NCI-H1436 treated with DMSO at 0.1 percent for 48 hours (cell line): Measurements from ENCODE around the gene CAMK2B.

Source experiments
- DNase-seq: peaks from one replicate; lab custom pipeline; 2025; lab: John Stamatoyannopoulos, UW

Gene CAMK2B

DNA sequence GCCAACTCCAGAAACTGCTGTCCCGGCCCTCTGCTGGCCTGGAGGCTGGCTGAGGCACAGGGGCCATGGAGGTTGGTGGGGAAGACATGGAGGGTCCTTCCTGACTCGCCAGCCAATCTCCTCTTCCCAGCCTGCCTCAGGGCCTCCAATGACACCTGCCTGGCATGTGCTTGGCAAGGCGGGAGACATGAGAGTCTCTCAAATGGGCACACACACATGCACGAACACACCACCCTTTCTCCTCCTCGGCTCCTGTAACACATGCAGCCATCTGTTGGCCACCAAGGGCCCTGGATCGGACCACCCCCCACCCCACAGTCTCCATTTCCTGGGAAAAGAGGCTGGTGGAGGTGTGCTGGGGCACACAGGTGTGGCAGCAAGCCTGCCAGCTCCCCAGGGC, 68.2 kb downstream of the CAMK2B start:
- DNase-seq: no peak

GRCh38 chr7:44256459-44256858, 68.9 kb downstream of the CAMK2B start:
- DNase-seq: no peak

DNA sequence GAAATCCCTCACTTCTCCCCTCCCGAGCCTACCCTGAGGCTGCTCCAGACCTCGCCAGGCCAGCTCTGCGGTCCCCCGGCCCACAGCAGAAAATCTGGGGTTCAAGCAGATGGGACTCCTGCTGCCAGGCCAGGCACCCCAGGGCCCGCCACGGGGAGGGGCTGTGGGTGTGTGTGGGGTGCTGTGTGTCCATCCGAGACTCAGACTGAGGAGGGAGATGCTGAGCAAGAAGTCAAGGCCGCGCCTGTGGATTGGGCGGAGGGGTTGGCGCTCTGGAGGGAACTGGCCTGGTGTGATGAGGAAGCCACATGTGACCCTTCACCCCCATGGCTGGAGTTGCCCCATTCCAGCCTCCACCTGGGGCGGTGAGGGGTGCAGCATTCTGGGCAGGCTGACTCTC, 73.5 kb downstream of the CAMK2B start:
- no peak for DNase-seq

DNA sequence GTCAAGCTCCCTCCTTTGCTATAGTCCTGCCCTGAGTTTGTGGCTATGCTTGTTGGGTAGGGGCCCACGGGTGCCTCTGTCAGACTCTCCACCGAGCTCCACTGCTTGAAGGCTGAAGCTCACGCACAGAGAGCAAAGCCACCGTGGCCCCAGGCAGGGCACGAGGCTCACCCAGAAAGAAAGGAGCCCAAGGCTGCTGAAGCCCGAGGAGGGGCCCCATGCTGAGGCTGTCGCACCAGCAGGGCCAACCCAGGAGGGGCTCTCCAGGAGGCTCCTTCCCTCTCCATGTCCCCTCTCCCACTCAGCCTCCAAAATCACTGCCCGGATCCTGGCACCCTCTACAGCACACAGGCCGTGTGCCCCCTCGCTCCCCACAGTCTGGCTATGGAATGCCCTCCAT, 74.1 kb downstream of the CAMK2B start:
- DNase-seq: no peak

- DNase-seq: no peak
These were observed 75.7 kb downstream of the CAMK2B start for GRCh38 chr7:44249639-44250234.

DNA sequence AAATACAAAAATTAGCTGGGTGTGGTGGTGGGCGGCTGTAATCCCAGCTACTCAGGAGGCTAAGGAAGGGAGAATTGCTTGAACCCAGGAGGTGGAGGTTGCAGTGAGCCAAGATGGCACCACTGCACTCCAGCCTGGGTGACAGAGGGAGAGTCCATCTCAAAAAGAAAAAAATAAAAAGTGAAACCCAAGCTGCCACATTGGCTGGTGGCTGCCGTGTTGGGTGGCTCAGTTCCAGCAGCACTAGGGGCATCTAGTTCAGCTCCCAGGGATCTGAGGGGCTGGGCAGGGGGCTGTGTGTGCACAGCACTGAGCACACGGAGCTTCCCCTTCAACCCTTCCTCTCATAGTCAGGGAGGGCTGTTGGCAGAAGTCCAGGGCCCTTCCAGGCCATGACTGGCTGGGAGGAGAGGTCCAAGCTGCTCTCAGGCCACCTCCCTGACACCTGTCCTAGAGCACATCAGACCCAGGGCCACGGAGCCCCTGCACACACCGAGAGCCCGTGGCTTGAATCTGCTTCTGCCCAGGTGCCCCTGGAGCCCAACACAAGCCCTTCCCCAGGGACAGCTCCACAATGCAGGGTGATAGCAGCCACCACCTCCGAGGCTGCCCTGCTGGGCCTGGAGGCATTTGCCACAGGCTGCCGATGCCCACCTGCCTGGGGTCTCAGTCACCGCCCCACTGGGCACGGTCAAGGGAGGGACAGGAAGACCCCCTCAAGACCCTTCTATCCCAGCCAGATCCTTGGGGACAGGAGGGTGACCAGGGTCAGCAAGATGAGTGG, 77.3 kb downstream of the CAMK2B start:
- no peak for DNase-seq

- no peak for DNase-seq
These were observed 78.8 kb downstream of the CAMK2B start for GRCh38 chr7:44246396-44247113.

DNA sequence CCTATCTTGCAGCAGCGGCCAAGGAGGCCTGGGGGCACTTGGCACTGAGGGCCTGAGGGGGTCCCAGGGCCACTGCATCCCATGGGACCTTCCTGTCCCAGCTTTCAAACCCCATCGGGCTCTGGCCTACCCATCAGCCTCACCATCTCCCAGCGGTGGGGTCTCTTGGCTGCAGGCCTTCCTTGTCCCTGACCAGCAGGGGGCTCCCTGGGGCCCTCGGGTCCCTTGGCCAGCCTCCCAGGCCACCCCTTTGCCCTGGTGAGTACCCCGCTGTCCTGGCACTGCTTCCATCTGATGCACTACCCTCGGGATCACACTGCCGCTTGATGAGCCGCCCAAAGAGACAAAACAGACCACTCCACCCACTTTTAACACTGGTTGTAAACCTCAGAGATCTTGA, 81.1 kb downstream of the CAMK2B start:
- DNase-seq: no peak

DNA sequence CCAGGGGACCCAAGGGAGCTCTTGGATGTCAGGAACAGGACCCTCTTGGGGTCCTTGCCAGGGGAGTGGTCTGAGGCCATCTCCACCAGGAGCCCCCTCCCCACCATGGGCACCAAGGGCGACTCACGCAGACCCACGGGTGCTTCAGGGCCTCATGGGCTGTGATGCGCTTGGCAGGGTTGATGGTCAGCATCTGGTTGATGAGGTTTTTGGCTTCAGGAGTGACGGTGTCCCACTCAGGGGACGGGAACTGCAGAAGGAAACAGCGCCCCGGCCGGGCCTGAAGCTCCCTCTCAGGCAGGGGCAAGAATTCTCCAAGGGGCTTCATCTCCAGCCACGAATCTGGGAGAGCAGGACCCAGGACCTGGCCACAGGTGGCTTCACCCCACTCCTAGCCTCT, 83.3 kb downstream of the CAMK2B start:
- DNase-seq: no peak

DNA sequence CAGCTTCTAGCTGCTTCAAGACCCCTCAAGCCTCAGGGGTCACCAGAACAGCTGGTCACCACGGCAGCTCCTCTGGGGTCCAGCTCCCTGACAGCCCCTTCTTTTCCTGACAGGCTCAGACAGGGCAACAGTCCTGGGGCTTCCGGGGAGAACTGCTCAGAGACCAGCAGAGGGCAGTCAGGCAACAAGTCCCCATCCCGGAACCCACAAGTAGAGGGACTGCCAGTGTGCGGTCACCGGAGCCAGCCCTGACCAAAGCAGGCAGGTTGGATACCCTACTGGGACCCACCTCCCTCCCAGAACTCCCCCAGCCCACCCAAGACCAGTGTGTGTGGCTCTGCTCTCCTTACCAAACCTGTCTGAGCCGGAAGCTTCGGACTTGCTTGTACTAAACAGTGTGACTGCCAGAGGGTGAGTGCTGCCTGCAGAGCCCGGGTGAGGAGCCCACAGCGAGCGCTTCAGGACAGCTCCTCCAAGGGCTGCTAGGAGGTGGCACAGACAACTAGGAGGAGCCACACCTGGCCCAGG, 84.3 kb downstream of the CAMK2B start:
- no peak for DNase-seq

DNA sequence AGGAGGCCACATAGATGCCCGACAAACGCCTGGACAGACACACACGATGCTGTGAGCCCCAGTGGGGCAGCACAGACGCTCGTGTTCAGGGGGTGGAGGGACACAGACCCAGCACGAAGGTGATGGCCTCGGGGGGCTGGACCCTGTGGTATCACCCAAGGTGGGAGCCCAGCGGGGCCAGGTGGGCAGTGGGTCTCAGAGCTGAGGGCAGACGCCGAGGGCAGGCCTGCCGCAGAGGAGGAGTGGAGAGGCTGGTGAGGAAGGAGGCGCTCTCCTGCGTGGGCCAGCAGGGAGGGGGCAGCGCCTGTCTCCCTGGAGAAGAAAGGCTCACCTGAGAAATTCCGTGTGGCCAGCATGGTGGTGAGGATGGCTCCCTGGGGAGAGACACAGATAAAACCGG, 85.0 kb downstream of the CAMK2B start:
- no peak for DNase-seq

DNA sequence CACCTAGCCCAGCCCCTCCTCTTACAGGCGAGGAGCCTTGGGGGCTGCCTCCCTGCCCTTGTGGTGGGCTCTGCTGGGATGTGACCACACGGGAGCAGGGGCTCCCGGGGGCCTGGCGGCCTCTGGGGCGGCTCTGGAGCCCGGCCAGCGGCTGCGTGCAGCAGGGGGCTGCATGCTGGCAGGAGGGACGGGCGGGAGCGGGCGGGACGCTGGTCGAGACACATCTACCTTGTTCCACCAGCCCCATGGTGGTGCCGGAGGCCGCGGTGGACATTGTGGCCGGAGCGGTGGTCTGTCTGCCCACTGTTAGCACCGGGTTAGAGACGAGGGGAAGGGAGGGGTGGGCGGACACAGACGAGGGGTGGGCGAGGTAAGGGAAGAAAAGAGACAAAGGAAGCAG, 86.0 kb downstream of the CAMK2B start:
- no peak for DNase-seq

GRCh38 chr7:44238116-44238695, 87.2 kb downstream of the CAMK2B start:
- DNase-seq: no peak

DNA sequence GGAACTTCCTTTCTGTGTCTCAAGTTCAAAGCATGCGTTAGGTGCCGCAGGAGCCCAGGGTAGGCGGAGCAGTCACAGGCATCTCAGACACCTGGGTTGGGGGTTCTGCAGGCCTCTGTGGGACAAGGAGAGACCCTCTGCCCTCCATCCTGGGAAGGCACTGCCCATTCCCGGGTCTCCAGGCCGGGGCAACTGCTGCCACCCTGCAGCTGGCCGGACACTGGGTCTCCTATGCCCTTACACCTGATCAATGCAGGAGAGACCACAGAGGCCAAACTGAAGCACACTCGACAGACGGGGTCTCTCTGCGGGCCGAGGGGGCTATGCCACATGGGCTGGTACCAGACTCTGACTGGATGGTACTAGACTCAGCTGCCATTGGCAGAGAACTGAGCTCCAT, 87.7 kb downstream of the CAMK2B start:
- no peak for DNase-seq

GRCh38 chr7:44236333-44236728, 89.1 kb downstream of the CAMK2B start:
- no peak for DNase-seq

DNA sequence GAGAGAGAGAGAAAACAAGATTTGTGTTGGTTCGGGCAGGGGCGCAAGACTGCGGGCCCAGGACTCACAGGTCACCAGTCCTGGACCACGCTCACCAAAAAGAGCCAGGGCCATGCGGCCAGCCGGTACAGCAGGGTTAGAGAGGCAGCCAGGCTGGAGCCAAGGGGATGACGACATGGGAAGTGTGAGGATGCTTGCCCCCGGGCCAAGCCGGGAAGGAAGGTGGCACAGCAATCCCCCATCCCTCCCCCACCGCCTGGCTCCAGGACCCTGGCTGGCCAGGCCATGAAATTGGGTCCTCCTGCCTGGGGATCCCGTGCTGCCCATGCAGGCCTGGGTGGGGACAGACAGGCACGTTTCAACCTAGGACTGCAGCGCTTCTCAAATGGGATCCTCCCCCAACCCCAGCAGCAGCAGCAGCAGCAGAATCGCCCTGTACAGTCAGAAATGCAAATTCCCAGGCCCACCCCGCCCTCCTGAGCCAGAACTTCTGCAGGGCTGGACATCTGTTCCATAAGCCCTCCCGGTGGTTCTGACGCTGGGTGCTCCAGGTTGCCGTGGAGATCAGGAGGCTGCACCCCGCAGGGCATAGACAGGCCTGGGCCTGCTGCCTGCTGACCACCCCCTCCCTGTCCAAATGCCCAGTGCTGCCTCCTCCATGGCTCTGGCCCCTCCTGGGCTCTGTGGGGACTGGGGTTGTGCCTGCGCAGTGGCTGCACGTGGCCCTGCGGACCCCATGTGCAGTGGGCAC, 89.6 kb downstream of the CAMK2B start:
- DNase-seq: no peak

- no peak for DNase-seq
These were observed 90.3 kb downstream of the CAMK2B start for GRCh38 chr7:44235066-44235465.

GRCh38 chr7:44232901-44233715, 92.3 kb downstream of the CAMK2B start:
- DNase-seq: no peak

GRCh38 chr7:44232396-44232795, 93.0 kb downstream of the CAMK2B start:
- DNase-seq: no peak

DNA sequence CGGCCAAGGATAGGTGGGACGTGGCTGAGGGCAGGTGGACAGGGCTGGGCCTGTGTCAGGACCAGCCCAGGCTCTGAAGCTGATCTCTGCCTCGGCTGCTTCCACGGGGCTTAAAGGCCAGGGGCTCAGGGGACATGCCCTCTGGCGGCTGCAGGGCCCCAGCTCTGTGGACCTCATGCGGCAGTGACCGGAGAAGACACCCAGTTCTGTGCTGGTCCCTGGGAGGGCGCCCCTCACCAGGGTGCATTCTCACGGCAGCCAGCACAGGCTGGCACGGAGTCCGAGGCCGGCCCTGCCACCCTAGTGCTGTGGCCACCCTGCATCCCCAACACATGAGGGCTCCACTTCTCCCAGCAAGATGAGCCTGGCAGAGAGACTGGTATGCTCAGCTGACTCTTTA, 94.3 kb downstream of the CAMK2B start:
- no peak for DNase-seq

- no peak for DNase-seq
These were observed 95.1 kb downstream of the CAMK2B start for GRCh38 chr7:44230286-44230685.
